ENCODE measurements around the gene PRR3.

The PRR3 gene

GRCh38 chr6:30533460-30534294 is 23.4 kb upstream of the PRR3 start:
- DNase-seq (ENCODE audit: extremely low read depth in 1 of 2, low read depth in 1 of 2) = no peak

GRCh38 chr6:30537931-30538330 is 19.2 kb upstream of the PRR3 start:
- DNase-seq (ENCODE audit: extremely low read depth in 1 of 2, low read depth in 1 of 2) = no peak

DNA sequence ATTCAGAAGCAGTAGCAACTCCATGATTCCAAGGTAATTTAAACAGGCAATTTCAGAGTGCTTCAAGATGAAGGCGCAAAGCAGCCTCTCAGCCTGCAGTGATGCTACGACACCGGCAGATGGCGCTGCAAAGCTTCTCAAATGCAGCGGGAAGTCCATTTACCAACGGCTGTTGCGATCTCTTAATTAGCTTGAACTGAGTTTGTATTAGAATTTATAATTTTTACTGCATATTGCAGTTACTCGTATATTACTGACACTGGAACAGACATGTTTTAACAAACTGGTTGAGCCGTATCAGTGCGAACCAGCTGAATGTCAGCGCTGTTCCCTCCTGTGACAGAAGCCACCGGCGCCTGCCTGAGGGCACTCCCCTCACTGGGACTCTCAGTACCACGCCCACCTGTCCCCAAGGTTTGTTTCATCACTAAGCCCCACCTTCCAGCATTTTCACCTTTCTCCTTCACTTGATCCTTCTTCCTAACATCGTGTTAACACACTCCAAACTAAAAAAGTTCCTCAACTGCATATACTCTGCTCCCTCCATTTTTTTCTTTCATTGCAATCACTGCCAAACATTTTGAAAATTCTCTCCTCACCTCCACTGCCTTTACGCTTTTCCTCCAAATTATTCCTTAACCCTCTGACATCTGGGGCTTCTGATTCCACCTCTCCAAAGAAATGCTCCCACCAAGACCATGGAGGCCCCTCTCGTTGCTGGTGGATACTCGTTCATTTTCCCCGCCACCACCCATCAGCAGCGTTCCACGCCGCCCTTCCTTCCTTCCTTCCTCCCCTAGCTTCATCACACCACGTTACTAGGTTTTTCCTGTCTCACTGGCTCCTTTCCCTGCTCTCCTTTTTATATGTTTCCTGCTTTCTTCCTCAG is 15.3 kb upstream of the PRR3 start:
- peak; percentile 39 to 66 for DNase-seq (ENCODE audit: extremely low read depth in 1 of 2, low read depth in 1 of 2)

GRCh38 chr6:30542404-30542725 is 14.7 kb upstream of the PRR3 start:
- no peak for DNase-seq (ENCODE audit: extremely low read depth in 1 of 2, low read depth in 1 of 2)

DNA sequence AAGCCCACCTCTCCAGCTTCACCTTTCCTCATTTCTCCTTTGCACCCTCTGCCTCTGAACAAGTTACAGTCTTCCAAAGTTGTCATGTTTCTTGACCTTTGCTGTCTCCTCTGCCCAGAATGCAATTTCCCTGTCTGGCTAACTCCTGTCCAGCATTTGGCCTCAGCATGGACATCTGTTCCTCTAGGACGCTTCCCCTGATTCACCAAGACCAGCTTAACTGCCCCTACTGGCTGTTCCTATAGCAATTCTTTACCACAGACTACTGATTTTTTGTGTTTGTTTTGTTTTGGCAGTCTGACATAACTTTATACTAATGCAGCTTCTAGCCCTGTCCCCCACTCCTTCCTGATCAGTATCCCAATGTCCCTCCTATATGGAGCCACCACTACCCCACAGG is 14.2 kb upstream of the PRR3 start:
- DNase-seq (ENCODE audit: extremely low read depth in 1 of 2, low read depth in 1 of 2) = no peak

GRCh38 chr6:30543821-30544220 is 13.3 kb upstream of the PRR3 start:
- no peak for DNase-seq (ENCODE audit: extremely low read depth in 1 of 2, low read depth in 1 of 2)

GRCh38 chr6:30544666-30545272 is 12.3 kb upstream of the PRR3 start:
- no peak for DNase-seq (ENCODE audit: extremely low read depth in 1 of 2, low read depth in 1 of 2)

- no peak for DNase-seq (ENCODE audit: extremely low read depth in 1 of 2, low read depth in 1 of 2)
These were observed 9.6 kb upstream of the PRR3 start for GRCh38 chr6:30547454-30547853.

DNA sequence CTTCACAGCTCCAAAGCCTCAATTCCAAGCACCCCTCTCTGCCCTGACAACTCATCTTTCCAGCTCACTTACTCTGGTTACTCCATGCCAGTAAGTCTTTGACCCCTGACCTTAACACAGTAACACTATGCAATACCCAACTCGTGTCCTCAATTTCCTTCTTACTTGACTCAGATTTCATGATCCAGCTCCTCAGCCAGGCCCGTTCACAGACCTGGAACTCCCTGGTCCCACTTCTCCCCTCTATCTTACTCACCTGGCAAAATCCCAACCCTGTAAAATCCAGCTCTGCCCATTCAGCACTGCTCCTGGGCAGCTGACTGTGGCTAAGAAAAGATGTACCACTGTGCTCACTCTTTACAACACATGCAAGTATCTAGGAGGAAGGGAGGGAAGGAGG is 8.7 kb upstream of the PRR3 start:
- no peak for DNase-seq (ENCODE audit: extremely low read depth in 1 of 2, low read depth in 1 of 2)

GRCh38 chr6:30554404-30554803 is 2.7 kb upstream of the PRR3 start:
- no peak for DNase-seq (ENCODE audit: extremely low read depth in 1 of 2, low read depth in 1 of 2)

DNA sequence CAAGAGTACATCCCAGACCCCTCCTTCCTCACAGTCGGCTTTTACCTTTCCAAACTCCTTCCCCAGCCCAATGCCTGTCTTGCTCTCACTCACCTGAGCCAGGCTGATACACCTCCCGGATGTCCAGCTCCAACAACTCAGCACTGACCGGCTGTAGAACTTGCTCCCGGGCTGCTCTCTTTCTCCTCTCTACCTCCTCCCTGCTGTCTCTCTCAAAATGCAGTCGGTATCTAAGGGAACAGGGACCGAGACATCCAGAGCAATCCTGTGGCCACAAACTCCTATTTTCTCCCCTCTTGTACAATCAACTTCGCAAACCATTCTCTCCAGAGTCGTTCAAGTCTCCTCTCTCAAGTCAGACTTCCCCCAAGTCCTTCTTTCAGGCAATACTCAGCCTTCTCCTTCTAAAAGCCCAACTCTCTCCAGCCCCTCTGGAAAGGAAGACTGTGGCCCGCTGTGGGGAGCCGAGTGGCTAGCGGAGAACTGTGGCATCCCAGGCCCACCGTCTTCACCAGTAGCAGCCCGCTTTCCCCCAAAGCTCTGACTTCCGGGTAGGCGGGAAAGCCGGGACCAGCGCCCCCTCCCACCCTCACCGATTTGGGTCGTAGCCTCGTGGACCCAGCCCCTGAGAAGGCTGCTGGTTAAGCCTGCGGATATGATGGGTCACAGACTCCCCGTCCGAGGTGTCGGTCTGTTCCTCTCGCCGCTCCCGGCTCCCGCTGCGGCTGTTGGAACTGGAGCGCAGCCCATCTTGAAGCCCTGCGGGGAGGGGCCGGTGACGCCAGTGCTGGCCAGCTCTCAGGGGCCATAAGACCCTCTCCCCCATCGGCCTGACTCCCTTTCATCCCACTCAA is 1.9 kb upstream of the PRR3 start:
- DNase-seq (ENCODE audit: extremely low read depth in 1 of 2, low read depth in 1 of 2) = no peak

DNA sequence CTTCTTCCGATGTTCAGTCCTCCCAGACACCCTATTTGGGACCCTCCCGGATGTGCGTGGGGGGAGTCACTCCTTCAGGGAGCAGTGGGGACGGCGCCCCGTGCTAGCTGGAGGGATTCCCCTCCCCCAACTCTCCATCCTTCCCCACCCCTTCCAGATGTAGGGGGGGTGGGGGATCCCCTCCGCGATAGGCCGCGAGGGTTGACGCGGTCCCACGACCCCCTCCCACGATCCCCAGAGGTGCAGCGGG is 1.4 kb upstream of the PRR3 start:
- no peak for DNase-seq (ENCODE audit: extremely low read depth in 1 of 2, low read depth in 1 of 2)

DNA sequence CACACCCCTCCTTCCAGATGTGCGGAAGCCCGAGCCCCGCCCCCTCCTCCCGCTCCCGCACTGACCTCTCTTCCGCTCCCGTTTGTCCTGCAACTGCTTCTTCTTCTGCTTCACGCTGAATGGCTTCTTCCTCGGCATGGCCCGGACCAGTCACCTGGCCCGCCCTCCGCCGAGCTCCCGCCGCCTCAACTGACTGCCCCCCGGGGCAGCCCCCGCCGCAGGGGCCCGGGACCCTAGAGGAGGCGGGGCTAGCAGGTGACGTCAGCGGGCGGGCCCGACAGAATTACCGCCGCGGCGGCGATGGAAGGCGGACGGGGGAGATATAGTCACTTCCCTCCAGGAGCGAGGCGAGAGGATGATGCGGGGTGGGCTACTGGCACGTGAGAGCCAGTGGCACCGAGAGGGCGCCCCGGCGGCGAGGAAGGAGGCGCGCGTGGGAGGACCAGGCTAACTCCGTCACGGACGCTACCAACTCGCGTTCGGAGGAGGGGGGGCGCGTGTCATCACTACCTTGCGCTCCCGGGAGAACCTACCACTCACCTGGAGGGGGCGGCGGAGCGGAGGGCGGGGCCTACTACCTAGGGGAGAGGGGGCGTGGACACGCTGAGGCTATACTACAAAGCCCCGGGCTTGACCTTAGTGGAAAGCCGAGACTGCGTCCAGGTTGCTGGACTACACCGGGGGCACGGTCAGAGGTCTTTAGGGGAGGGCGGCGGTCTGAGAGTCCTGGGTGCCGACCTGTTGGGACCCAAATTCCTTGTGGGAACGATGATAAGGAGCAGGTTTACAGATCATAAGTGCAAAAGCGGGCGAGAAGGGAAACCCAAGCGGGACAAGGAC is 809 bp upstream of the PRR3 start, which contains the start of gene GNL1:
TSS of gene GNL1 (minus strand) at position 424 of the 840 bp plus-strand sequence. CDS start at position 138, 286 bp downstream.
- DNase-seq (ENCODE audit: extremely low read depth in 1 of 2, low read depth in 1 of 2) = peak; percentile 95 to 98

GRCh38 chr6:30557683-30557981 is 537 bp downstream of the PRR3 start:
- DNase-seq (ENCODE audit: extremely low read depth in 1 of 2, low read depth in 1 of 2) = no peak

DNA sequence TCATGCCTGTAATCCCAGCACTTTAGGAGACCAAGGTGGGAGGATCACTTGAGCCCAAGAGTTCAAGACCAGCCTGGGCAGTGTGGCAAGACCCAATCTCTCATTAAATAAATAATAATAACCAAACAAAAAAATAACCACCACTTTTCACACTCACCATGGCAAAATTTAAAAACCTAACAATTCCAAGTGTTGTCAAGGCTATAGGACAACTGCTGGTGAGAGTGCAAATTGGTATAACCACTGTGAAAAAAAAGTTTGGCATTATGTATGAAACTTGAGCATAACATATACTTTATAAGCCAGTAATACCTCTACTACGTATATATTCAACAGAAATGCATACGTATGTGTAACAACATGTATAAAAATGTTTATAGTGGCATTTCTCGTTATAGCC is 3.8 kb downstream of the PRR3 start:
- DNase-seq (ENCODE audit: extremely low read depth in 1 of 2, low read depth in 1 of 2) = no peak

DNA sequence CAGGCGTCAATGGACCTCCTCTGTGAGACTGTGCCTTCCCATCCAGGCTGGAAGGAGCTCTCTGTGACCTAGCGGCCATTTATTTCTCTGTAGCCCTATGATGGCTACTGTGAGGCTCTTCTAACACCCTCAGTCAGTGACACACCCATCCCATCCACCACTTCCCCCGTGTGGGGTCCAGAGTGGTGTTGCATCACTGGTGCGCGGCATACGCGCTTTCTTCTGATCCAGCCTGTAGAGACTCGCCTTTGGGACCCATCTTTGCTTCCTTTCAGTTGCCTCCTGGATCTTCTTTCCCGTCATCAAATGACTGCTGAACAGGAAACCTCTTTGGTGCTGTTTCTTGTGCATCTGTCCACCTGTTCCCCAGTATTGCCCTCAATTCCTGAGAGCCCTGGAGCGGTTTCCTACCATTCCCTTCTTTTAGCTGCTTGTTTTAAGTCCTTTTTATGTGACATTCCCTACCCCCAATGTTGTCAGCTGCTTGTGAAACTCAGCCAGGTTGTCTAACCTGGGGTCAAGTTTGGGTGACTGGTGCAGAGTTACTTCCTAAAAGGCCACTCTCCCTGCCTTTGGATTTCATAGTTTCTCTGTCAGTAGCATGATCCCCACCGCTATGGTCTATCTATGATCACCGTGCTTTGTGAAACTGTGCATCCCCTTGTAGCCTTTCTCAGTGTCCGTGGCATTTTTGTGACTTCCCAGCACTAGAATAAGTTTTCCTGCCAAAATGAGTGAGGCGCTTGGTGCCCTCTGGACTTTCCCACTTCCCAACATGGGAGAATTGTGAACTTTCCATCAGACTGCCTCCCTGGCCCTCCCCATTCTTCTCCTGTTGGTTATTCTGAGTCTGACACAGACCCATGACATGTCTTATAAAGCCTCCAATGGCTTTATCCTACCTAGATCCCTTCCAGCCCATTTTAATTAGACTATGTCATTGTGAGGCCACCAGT is 5.7 kb downstream of the PRR3 start:
- DNase-seq (ENCODE audit: extremely low read depth in 1 of 2, low read depth in 1 of 2) = no peak

DNA sequence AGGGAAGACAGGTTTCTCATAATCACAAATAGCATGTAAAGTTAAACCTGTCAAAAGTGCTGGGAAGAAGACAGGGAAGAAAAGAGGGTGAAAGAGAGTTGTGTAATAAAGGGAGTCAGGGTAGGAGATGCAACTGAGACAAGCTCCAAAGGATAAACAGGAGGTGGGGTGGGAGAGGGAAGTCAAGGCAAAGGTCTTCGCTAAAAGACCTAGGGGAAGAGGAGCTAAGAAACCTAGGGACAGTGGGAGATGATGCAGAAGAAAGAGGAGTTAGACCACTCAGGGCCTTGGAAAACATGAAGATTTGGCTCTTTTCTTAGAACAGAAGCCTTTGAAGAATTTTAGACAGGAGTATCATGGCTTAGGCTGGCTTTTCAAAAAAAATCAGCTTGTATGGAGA is 7.0 kb downstream of the PRR3 start:
- no peak for DNase-seq (ENCODE audit: extremely low read depth in 1 of 2, low read depth in 1 of 2)

GRCh38 chr6:30565772-30566171 is 8.7 kb downstream of the PRR3 start:
- DNase-seq (ENCODE audit: extremely low read depth in 1 of 2, low read depth in 1 of 2) = no peak

DNA sequence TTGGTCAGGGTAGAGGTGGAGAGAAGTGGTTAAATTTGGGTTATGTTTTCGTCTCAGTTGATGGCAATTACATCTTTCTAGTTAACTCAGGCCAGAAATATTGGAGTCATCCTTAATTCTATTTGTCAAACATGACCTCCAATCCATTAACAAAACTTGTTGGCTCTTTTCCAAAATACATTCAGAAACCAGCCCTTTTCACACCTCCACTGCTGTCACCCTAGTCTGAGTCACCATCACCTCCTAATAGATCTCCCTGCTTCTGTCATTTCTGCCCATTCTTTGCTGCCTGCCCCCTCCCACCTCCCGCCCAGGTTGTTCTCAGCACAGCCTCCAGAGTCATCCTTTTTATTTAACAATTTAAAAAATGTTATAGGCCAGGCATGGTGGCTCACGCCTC is 11.2 kb downstream of the PRR3 start:
- peak; percentile 20 to 22 for DNase-seq (ENCODE audit: extremely low read depth in 1 of 2, low read depth in 1 of 2)
